Hepatocyte (in vitro differentiated cells): ENCODE data around the gene SART1. TPM values are rescaled to one million over a fixed set of nuclear protein-coding genes. Genes with fewer than 3 reads are reported as not detected.
"Not testable (repeated sequence)": the region's sequence is repeated elsewhere in the genome, so short reads cannot be mapped to it uniquely, and the experiment has no call there.

ENCODE experiments used
- DNase-seq: peaks from one replicate; pipeline ENCODE4 v3.0.0-alpha.2; 2016; ENCODE audit warnings: low spot score
- H2AFZ ChIP-seq: fragments of 200-600 bp; sonication (generic); 2 replicates; pipeline ENCODE4 v1.6.0; 2016; ENCODE audit warnings: antibody characterized with exemption, mild to moderate bottlenecking
- H3K27ac ChIP-seq: fragments of 200-600 bp; sonication (generic); 2 replicates; pipeline ENCODE4 v1.5.1; 2016; ENCODE audit warnings: mild to moderate bottlenecking
- H3K27me3 ChIP-seq: fragments of 200-600 bp; sonication (generic); 2 replicates; pipeline ENCODE4 v1.6.1; 2016
- H3K36me3 ChIP-seq: fragments of 200-600 bp; sonication (generic); replicated peaks from 2 replicates; pipeline ENCODE4 v1.5.1; 2016; ENCODE audit warnings: low read depth; ENCODE audit not compliant: insufficient read depth
- H3K4me1 ChIP-seq: fragments of 200-600 bp; sonication (generic); 2 replicates; pipeline ENCODE4 v1.5.1; 2016; ENCODE audit warnings: mild to moderate bottlenecking, moderate library complexity; ENCODE audit not compliant: insufficient read depth
- H3K4me2 ChIP-seq: fragments of 200-600 bp; sonication (generic); 2 replicates; pipeline ENCODE4 v1.6.0; 2016
- H3K4me3 ChIP-seq: fragments of 200-600 bp; sonication (generic); 2 replicates; pipeline ENCODE4 v1.5.1; 2016; ENCODE audit warnings: mild to moderate bottlenecking
- H3K79me2 ChIP-seq: fragments of 200-600 bp; sonication (generic); 2 replicates; pipeline ENCODE4 v1.6.0; 2017; ENCODE audit warnings: mild to moderate bottlenecking
- H3K9me2 ChIP-seq: fragments of 200-600 bp; sonication (generic); replicated peaks from 2 replicates; pipeline ENCODE4 v1.6.0; 2017; ENCODE audit warnings: mild to moderate bottlenecking; ENCODE audit not compliant: insufficient read depth
- H3K9me3 ChIP-seq: fragments of 200-600 bp; sonication (generic); 2 replicates; pipeline ENCODE4 v1.5.1; 2016; ENCODE audit warnings: low read depth, mild to moderate bottlenecking
- H4K20me1 ChIP-seq: fragments of 200-600 bp; sonication (generic); 2 replicates; pipeline ENCODE4 v1.6.0; 2016; ENCODE audit warnings: mild to moderate bottlenecking; ENCODE audit not compliant: insufficient read depth, poor library complexity, severe bottlenecking
- CTCF ChIP-seq: fragments of 200-600 bp; sonication (generic); IDR thresholded peaks from 2 replicates; pipeline ENCODE4 v1.5.1; 2016; ENCODE audit warnings: antibody characterized with exemption, mild to moderate bottlenecking; ENCODE audit not compliant: poor library complexity
- EZH2 ChIP-seq: fragments of 200-600 bp; sonication (generic); IDR thresholded peaks from 2 replicates; pipeline ENCODE4 v1.6.1; 2016; ENCODE audit warnings: antibody characterized with exemption, mild to moderate bottlenecking, borderline replicate concordance
- EZH2phosphoT487 ChIP-seq: fragments of 200-600 bp; sonication (generic); IDR thresholded peaks from one replicate; pipeline ENCODE4 v1.6.1; 2018; ENCODE audit warnings: antibody characterized with exemption, mild to moderate bottlenecking, low read depth, moderate library complexity; ENCODE audit not compliant: unreplicated experiment, severe bottlenecking
- WGBS: methylation state at CpG from one replicate; pipeline ENCODE4 v1.1.6; 2016; ENCODE audit warnings: low lambda C conversion rate; ENCODE audit errors: missing lambda C conversion rate; 5-methylcytosine and 5-hydroxymethylcytosine counted together
- polyA plus RNA-seq: library from polyadenylated mRNA; unstranded; fragments of >200 nt; fragmentation: Nextera tagmentation; extraction: Ambion mirVana; gene quantifications from 2 replicates; pipeline ENCODE4 v1.2.1, GENCODE V29; 2016
- total RNA-seq: library from RNA; depleted of rRNA; stranded (reverse); fragments of >200 nt; gene quantifications from 2 replicates; pipeline ENCODE4 v1.2.3, GENCODE V29; 2014

SART1 gene
- total and polyA plus RNA-seq, 2 experiments from 2014 or later: 32.5 to 34.1 TPM

- TF ChIP-seq CTCF (no peak), EZH2 (no peak), EZH2phosphoT487 (no peak)
- Histone ChIP-seq H3K36me3 (no peaks in the 10 kb centered on the region), H3K27ac (no peak overlapping the region), H2AFZ (no peak overlapping the region), H3K9me2 (no peaks in the 10 kb centered on the region), H3K4me3 (no peak overlapping the region), H4K20me1 (no peaks in the 10 kb centered on the region), H3K4me2 (no peak overlapping the region), H3K79me2 (no peaks in the 10 kb centered on the region), H3K4me1 (peaks cover 3% of the 10 kb centered on the region), H3K27me3 (no peaks in the 10 kb centered on the region), H3K9me3 (no peaks in the 10 kb centered on the region)
- 68% methylated on average over 11 of the region's 13 CpGs for whole genome bisulfite sequencing
- no peak for DNase-seq
Measured at GRCh38 chr11:65947133-65947532, 14.4 kb upstream of the SART1 start.

- Histone ChIP-seq H3K9me3 (no peaks in the 10 kb centered on the region), H3K9me2 (no peaks in the 10 kb centered on the region), H3K4me1 (peaks cover 4% of the 10 kb centered on the region), H3K4me3 (no peak overlapping the region), H3K79me2 (no peaks in the 10 kb centered on the region), H3K27me3 (no peaks in the 10 kb centered on the region), H3K4me2 (no peak overlapping the region), H3K27ac (no peak overlapping the region), H4K20me1 (no peaks in the 10 kb centered on the region), H2AFZ (no peak overlapping the region), H3K36me3 (no peaks in the 10 kb centered on the region)
- WGBS: 89% methylated on average over 12 of the region's 12 CpGs
- no peak for DNase-seq
- TF ChIP-seq CTCF: no peak
Measured at GRCh38 chr11:65947603-65948125, 13.9 kb upstream of the SART1 start.

- H3K36me3 ChIP-seq, H3K27me3 ChIP-seq, H3K9me2 ChIP-seq, H3K79me2 ChIP-seq, H3K9me3 ChIP-seq, H3K27ac ChIP-seq, H3K4me2 ChIP-seq, H2AFZ ChIP-seq, DNase-seq, H4K20me1 ChIP-seq, H3K4me1 ChIP-seq, H3K4me3 ChIP-seq: not testable (repeated sequence)
- WGBS: 93% methylated on average over 5 of the region's 5 CpGs
Measured at GRCh38 chr11:65950711-65951110, 10.8 kb upstream of the SART1 start.

- H3K36me3 ChIP-seq, H3K27me3 ChIP-seq, H3K9me2 ChIP-seq, H4K20me1 ChIP-seq, DNase-seq, H3K79me2 ChIP-seq, H3K9me3 ChIP-seq, H3K4me1 ChIP-seq, H3K27ac ChIP-seq, H3K4me2 ChIP-seq, H3K4me3 ChIP-seq, H2AFZ ChIP-seq: not testable (repeated sequence)
- WGBS: 67% methylated on average over 3 of the region's 3 CpGs
Measured at GRCh38 chr11:65951641-65952040, 9.9 kb upstream of the SART1 start.

- Histone ChIP-seq H3K79me2 (no peaks in the 10 kb centered on the region), H2AFZ (no peak overlapping the region), H3K27me3 (no peaks in the 10 kb centered on the region), H4K20me1 (no peaks in the 10 kb centered on the region), H3K4me3 (no peak overlapping the region), H3K36me3 (no peaks in the 10 kb centered on the region), H3K9me3 (no peaks in the 10 kb centered on the region), H3K4me2 (no peak overlapping the region), H3K9me2 (no peaks in the 10 kb centered on the region), H3K27ac (no peak overlapping the region), H3K4me1 (peaks cover 4% of the 10 kb centered on the region)
- no peak for DNase-seq
- TF ChIP-seq CTCF (no peak), EZH2 (no peak), EZH2phosphoT487 (no peak)
- 70% methylated on average over 6 of the region's 6 CpGs for WGBS
Measured at GRCh38 chr11:65952052-65952521, 9.4 kb upstream of the SART1 start.
